DMS 273 (cell line): Measurements from ENCODE around the gene SMG6.

Experiments used
- DNase-seq: peaks from one replicate; lab custom pipeline; 2025; ENCODE audit not compliant: unreplicated experiment; lab: John Stamatoyannopoulos, UW

The SMG6 gene

DNA sequence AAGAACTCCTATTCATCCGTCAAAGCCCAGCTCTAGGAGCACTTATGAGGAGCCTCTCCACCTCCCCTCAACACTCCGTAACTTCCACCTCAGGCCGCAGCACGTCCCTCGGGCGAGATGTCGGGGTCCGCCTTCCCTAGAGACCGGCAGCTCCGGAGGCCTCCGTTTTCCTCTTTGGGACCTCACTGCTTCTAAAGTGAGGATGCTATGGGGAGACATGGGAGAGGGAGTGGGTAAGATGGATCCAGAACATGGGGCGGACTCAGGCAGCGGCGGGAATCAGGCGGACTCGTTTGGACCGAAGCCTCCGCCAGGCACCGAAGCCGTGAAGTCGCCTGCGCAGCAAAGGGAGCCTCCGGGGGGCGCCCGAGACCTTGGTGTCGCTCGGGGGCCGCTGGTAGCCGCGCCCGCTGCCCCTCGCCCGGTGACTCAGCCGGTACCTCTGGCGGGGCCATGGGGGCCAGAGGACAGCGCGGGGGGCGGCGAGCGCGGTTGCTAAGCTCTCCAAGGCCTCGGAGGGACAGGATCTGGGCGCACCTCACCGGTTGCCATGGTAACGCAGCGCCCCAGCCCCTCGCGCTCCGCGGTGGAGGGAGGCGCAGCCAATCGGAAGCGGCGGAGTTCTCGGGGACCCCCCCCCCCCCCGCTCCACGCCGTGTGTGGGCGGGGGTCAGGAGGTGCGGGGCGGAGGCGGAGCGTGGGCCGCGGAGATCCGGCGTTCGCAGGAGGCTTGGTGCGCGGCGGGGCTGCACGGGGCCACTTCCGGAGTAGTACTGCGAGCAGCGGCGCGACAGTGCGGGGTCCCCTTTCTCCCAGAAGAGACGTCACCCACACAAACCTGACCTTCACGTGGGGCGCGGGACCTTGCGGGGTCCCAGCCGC is 250.0 kb downstream of the SMG6 start:
- peak; percentile 82 for DNase-seq

DNA sequence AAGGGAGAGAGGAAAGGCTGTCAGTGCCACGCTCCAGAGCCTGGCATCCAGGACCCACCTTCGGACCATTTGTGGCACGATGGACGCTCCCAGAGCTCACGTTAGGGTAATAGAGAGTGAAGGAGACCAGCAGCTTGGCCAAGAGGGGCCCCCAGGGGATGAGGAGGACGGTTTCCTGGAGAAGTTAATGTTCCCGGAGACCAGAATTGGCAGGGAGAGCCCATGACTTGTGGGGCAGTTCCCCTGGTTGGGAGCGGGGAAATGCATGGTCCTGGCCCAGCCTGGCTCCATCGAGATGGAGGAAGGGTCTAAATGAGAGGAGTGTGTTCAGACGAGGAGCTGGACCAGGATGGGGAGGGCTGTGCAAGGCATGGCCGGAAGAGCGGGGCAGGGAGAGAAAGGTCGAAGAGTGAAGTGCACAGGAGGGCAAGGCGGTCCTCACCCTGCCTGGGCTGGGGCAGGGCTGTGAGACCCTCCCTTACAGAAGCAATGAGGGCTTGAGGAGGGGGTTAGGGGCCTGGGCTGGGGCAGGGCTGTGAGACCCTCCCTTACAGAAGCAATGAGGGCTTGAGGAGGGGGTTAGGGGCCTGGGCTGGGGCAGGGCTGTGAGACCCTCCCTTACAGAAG is 251.5 kb downstream of the SMG6 start:
- peak; percentile 35 for DNase-seq

DNA sequence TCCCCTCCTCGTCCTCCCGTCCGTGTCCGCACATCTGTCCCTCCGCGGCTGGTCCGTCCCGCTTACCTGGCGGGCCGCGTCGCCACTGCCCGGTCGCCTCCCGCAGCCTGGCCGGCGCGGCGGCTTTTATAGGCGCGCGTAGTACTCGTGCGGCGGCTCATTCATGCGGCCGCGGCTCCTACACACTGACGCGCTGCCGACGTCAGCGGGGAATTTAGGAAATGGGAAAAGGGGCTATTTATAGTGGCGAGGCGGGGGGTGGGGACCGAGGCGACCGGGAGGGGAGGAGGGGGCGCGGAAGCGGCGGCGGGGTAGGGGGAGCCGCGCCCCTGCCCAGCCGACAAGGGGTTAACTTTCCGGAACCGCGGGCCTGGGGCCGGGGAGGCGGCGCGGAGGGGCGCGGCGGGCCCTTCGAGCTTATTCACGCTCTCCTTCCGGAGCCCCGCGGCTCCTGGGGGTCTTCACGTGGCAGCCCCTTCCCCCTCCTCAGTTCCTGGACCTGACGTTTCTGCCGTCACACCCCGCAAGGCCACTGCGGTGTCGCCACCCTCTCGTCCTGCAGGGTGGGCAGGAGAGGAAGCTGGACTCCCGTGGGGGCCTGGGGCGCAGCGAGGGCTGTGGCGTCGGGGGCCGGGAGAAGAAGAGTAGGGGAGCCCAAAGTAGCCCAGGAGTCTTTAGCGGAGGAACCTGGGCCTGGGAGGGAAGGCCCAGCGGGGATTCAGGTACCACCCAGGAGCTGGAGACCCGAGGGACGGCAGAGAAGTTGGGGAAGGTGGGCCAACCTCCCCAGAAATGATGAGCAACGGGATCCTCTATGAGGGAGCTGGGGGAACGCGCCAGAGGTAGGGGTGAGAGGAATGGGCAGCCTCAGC is 252.3 kb downstream of the SMG6 start:
- peak; percentile 66 for DNase-seq

DNA sequence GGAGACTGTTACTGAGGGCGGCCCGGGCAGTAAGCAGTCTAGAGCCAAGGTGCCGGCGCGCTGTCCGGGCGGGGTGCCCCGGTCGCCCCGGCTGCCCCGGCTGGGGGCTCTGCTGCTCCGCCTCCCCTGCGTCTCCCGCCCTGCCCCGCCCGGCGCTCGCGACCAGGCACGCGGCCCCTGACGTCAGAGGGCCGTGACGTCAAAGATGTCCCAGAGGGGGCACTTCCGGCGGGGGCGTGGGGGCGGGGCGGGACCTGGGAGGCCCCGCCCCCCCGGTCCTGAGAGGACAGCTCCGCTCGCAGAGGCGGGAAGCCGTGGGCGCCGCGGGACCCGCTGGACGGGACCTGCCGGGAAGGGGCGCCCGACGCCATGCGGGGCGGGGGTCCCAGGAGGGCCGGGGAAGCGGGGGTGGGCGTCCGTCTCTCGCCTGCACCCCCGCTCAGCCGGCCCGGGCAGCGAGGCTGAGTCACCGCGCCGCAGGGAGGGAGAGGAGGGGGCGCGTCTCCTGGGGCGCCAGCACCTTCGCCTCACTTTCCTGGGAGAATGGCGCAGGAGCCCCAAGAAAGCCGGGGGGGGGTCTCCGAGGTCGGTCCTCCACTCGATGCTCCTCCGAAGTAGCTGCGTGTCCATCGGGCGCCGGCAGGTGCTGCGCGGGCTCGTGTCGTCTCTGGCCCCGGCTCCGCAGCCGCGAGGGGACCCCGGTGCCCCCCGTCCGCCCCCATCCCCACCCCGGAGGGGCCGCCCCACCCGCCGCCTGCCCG is 253.1 kb downstream of the SMG6 start:
- peak; percentile 78 for DNase-seq

DNA sequence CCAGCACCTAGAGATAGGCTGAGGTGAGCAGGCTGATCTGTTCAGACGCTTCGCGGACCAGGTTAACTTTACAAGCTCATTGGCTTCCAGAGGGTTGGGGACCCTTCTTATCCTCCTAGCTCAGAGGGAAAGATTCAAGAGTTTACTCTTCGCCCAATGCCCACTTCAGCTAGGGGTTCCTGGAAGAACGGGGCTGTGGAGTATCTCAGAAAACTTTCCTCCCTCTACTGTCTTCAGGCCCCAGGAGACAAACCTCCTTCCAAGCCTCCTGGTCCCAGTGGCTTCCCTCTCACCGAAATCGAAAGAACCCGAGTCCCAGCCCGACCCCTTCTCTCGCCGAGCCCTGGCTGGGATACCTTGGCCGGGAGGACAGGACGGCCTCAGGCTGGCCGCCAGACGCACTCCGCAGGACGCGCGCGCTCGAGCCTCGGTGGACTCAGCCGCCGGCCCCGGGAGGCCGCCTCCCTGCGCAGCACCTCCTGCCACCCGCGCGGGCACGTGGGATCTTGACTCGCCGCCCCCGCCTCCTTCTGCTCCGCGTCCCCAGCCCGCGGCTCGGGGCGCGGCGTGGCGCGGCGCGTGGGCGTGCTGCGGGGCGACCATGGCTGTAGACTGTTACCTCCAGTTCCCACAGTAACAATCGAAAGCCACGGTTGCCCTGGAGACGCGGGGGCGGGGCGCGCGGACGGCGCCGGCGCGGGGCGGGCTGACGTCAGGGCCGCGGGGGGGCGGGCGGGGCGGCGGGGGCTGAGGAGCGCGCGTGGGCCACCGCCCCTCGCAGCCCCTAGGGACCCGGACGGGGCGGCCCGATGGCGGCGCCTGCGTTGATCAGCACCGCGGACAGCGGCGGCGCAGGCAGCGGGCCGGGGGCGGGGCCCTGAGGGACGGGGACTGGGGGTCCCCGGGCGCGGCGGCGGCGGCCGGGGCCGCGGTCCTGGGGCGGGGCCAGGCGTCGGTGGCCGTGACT is 254.0 kb downstream of the SMG6 start:
- peak; percentile 84 for DNase-seq

DNA sequence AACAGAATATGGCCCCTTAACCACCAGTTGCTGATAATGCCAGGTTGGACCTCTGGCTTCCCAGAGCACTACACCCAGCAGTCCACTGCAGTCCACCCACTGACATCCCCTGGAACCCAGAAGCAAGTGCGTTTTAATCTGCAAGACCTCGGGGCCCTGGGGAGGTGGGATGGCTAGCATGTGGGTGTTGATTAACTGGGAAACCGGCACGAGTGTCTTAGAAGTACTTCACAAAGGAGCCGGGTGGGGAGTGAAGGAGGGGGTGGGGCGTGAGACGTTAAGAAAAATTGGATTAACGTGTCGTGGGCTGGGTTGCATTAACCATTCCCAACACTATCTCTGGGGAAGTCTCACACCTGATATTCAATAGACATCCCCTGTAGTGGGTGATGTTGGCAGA is 254.8 kb downstream of the SMG6 start:
- DNase-seq, result no peak

DNA sequence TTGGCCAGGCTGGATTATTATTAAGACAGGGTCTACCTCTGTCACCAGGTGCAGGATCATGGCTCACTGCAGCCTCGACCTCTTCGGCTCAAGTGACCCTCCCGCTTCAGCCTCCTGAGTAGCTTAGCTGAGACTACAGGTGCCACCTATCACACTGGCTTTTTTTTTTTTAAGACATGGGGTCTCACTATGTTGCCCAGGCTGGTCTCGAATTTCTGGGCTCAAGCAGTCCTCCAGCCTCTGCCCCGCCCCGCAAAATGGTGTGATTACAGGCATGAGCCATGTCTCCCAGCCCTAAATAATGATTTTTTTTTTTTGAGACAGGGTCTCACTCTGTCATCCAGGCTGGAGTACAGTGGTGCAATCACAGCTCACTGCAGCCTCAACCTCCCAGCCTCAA is 256.0 kb downstream of the SMG6 start:
- no peak for DNase-seq

DNA sequence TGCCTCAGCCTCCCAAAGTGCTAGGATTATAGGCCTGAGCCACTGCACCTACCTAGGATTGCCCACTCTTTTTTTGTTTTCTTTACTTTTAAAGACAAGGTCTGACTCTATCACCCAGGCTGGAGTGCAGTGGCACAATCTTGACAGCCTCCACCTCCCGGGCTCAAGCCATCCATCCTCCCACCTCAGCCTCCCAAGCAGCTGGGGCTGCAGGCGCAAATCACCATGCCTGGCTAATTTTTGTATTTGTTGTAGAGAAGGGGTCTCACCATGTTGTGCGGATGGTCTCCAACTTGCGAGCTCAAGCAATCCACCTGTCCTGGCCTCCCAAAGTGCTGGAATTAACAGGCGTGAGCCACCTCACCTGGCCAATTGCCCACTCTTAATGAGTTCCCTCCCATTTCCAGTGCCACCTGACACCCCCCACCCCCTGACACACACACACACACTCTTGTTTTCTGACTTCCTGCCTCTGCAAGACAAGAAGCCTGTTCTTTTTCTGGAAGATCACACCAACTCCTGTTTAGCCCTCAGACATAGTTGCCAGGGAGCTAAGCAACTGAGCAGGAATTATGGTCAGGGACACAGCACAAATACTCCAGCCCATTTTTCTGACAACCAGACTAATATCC is 259.2 kb downstream of the SMG6 start:
- no peak for DNase-seq

DNA sequence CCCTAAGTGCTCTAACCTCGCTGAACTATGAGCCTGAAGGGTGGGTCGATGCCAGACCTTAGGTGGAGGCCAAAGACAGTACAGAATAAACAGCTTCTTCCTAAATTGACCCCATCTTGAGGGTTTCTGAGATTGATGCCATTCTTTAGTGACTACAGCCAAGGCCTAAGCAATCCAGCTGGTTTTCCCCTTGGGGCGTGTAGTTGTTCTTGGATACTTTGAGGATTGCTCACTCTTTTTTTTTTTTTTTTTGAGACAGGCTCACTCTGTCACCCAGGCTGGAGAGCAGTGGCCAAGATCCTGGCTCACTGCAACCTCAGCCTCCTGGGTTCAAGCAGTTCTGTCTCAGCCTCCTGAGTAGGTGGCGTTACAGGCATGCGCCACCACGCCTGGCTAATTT is 259.8 kb downstream of the SMG6 start:
- no peak for DNase-seq

DNA sequence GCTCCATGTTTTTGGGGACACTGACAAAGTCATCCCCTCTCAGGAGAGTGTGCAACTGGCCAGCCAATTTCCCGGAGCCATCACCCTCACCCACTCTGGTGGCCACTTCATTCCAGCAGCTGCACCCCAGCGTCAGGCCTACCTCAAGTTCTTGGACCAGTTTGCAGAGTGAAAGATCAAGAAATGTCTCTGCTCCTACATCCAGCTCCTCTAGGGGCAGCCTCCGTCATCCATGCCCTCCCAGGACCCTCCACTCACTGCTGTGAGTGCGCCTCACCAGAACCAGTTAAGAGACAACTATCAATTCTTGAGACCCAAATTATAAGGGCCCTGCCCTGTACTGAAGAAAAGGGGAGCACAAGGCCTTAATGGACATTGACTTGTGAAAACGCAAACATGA is 260.7 kb downstream of the SMG6 start:
- DNase-seq, result no peak

DNA sequence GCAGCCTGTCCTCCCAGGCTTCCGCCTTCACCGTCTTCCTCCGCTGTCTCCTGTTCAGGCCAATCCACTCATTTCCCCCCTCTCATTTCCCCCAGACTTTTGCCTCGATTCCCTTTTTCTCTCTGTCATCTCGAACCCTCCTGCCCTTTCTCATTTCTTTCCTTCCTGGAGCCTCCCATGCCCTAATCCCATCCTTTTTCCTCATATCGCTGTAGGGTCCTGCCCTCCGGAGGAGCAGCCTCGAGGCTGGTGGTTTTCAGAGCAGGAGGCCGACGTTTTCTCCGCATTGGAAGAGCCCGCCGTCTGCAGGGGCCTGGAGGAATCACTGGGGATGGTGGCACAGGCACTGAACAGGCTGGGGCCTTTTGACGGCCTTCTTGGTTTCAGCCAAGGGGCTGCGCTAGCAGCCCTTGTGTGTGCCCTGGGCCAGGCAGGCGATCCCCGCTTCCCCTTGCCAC is 261.2 kb downstream of the SMG6 start:
- peak; percentile 48 for DNase-seq

DNA sequence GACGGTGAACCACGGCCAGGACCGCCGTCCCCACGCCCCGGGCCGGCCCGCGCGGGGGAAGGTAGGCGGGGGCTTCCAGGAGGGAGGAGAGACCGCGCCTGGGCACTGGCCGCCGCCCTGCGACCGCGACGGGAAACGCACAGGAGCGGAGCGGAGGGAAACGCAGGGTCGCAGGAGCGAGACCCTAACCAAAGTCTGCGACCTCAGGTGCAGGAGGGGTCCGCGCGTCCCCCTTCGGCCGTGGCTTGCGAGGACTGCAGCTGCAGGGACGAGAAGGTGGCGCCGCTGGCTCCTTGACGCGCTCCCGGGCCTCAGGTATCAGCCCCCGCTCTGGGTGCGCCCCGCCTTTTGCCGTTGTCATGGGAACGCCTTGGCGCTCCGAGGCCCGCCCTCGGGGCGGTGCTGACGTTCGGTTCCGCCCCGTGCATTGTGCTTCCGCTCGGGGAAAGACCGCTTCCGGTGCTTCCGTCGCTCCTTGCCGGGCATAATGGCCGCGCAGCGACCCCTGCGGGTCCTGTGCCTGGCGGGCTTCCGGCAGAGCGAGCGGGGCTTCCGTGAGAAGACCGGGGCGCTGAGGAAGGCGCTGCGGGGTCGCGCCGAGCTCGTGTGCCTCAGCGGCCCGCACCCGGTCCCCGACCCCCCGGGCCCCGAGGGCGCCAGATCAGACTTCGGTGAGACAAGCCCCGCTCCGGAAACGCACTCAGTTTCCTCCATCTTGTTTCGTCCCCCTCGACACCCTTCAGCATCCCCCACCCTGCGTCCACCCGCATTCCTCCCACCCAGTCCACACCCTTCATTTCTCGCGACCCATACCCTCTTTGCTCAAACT is 261.8 kb downstream of the SMG6 start, which contains the start of gene OVCA2:
OVCA2 (plus strand) TSS at position 462 of the 829 bp plus-strand sequence; CDS start at position 488, 26 bp downstream.
- DNase-seq, result peak; percentile 97

DNA sequence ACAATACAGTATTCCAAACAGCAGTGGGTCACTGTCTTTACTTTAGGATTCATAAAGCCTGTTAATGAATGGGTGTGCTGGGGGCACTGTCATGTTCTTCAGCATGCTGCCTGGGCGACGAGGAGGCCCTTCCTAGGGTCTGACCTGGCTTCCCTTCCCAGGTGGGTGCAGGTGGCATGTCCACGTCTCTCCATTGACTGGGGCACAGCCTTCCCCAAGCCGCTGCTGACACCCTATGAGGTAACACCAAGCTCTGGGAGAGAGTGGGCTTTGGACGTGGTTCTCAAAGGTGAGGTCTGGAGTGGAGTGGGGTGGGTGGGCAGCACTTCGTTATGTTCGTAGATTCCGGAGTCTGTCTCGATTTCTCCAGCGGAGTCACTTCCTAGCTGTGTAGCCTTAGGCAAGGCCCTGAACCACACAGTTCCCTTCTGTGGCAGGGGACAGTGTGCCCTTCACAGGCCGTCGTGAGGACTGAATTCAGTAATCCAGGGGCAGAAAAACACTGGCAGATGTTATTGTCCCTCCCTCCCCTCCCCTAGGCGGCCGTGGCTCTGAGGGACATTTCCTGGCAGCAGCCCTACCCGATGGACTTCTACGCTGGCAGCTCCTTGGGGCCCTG is 262.5 kb downstream of the SMG6 start:
- DNase-seq, result peak; percentile 76

DNA sequence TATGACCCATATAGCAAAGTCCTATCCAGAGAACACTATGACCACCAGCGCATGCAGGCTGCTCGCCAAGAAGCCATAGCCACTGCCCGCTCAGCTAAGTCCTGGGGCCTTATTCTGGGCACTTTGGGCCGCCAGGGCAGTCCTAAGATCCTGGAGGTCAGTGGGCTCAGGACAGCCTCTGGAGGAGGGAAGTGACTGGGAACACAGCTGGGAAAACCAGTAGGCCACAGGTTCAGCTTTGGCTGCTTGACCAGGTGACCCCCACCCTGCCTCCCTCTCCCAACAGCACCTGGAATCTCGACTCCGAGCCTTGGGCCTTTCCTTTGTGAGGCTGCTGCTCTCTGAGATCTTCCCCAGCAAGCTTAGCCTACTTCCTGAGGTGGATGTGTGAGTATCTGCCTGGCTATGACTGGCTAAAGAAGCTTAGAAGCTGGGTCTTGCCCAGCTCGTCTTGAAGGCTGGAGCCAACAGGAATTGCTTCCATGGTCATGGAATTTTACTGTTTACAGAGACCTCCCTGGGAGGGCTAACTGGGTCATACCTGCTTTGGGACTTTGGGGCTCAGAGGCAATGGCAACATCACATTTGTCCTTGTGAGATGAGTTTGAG is 263.3 kb downstream of the SMG6 start:
- DNase-seq, result no peak

DNA sequence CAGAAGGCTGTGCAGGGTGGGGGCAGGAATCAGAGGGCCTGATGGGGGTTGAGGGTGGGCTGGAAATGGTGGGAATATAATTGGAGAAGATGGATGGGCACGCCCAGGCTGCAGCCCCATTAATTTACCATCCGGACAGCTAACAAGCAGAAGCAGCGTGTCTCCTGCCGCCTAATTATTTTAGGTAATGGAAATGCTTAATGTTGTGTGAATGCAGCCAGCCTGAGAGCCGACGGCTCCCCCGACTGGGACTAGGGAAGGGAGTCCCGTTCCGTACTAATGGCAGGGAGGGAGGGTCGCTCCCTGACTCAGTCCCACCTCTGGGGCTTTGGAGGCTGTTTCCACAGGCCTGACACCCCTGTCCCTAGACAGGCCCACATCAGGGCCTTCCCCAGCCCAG is 266.4 kb downstream of the SMG6 start:
- no peak for DNase-seq

DNA sequence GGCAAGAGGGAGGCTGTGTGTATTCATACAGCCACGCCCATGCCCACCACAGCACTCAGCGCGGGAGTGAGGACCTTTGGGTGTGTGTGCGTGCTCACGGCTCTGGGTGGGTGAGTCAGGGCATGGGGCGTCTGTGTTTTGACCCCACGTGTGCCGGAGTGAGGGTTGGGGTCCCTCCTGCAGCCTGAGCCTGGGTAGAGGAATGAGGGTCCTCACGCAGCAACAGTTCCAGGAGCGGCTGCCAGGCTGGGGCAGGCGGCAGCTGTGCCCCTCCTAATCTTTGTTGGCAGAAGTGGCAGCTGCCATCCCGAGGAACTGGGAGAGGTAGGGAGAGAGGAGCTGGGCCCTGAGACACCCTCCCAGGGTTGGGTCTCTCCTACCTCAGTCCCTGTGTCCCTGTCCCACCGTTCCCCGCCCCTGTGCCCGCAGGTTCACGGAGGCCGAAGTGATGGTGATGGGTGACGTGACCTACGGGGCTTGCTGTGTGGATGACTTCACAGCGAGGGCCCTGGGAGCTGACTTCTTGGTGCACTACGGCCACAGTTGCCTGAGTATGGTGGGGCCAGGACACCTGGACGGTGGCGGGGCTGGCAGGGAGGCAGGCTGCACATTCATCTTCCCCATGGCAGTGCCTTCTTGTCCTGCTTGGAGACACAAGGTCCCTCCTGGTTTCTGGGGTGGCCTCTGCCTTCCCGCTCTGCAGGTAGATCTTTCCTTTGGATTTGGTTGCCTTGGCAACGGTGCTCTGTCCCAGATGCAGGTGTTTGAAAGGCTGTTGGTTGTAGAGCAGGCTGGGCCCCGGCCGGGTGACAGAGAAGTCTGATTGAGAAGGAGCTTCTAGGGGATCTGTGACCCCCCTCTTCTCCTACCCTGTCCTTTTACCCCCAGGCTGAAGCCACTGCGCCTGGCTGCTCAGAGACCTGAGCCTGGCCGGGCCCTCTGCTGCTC is 267.8 kb downstream of the SMG6 start:
- DNase-seq, result no peak
